Lung (tissue), 12 donors: ENCODE results near the gene IQCB1. TPM values are rescaled to one million over a fixed set of nuclear protein-coding genes. Genes with fewer than 3 reads are reported as not detected.

ENCODE experiments used
- ATAC-seq: fragments of 200-7000 bp; cut with Tn5 transposase; one replicate; pipeline ENCODE4 v1.9.1; 2020; ENCODE audit warnings: moderate number of reproducible peaks; ENCODE audit not compliant: insufficient read depth, low FRiP score
- DNase-seq, 3 donors: peaks; one replicate each; pipeline ENCODE4 v3.0.0-alpha.2; 2013 to 2017
- H3K27ac ChIP-seq, 2 donors: one replicate each; pipeline ENCODE4 v1.5.1; 2013; ENCODE audit warnings: mild to moderate bottlenecking in 2 of 2, moderate library complexity in 2 of 2, control low read depth in 1 of 2, inconsistent platforms in 1 of 2, low read depth in 1 of 2, low read length in 1 of 2
- H3K27me3 ChIP-seq, 3 donors: one replicate each; pipeline ENCODE4 v1.5.1; 2013; ENCODE audit warnings: low read length in 2 of 3; ENCODE audit not compliant: control insufficient read depth in 3 of 3, insufficient read depth in 3 of 3
- H3K36me3 ChIP-seq, 4 donors: one replicate each; pipeline ENCODE4 v1.5.1; 2013; ENCODE audit warnings: low read length in 4 of 4, mild to moderate bottlenecking in 1 of 4, moderate library complexity in 1 of 4; ENCODE audit not compliant: control insufficient read depth in 4 of 4, insufficient read depth in 4 of 4
- H3K4me1 ChIP-seq, 5 donors: one replicate each; pipeline ENCODE4 v1.5.1; 2013; ENCODE audit warnings: low read length in 5 of 5, mild to moderate bottlenecking in 2 of 5, moderate library complexity in 1 of 5; ENCODE audit not compliant: control insufficient read depth in 5 of 5, insufficient read depth in 5 of 5
- H3K4me3 ChIP-seq: one replicate; pipeline ENCODE4 v1.5.1; 2013; ENCODE audit warnings: mild to moderate bottlenecking, control low read depth, moderate library complexity
- H3K9ac ChIP-seq, 2 donors: one replicate each; pipeline ENCODE4 v1.5.1; 2013; ENCODE audit warnings: low read length in 2 of 2, control low read depth in 1 of 2; ENCODE audit not compliant: insufficient read depth in 1 of 2
- H3K9me3 ChIP-seq, 4 donors: one replicate each; pipeline ENCODE4 v1.5.1; 2013; ENCODE audit warnings: low read length in 3 of 4, mild to moderate bottlenecking in 1 of 4, moderate library complexity in 1 of 4; ENCODE audit not compliant: control insufficient read depth in 4 of 4, insufficient read depth in 3 of 4
- CTCF ChIP-seq: IDR thresholded peaks from 2 replicates; pipeline ENCODE4 v1.5.1; 2012; ENCODE audit warnings: mild to moderate bottlenecking; ENCODE audit errors: control extremely low read depth, extremely low read depth
- WGBS, 2 donors: extraction: QIAGEN DNeasy Blood & Tissue Kit; methylation state at CpG; one replicate each; pipeline ENCODE4 v1.1.7; 2013; 5-methylcytosine and 5-hydroxymethylcytosine counted together
- polyA plus RNA-seq, 2 donors: library from polyadenylated mRNA; stranded (reverse); fragments of 200-250 nt; gene quantifications; one replicate each; pipeline ENCODE4 v1.2.1, GENCODE V29; 2013
- total RNA-seq, 2 donors: library from RNA; depleted of rRNA in 1 of 2; stranded (reverse); fragments of >200 nt in 1 of 2; gene quantifications; one replicate each; pipeline ENCODE4 v1.2.1, GENCODE V29; 2014 to 2021
- donor health status: control.
- donor health status: control.
- donor health status: Bipolar disorder and iron deficiency.
- donor health status: healthy.
- donor health status: DM: yes; HTN: yes; CAD: no.

Gene IQCB1
- total and polyA plus RNA-seq, 4 donors: 11.7 to 30.7 (median 15.1) TPM

- no peak for TF ChIP-seq CTCF
- H3K9ac ChIP-seq: no peak overlapping the region
- H3K9me3 ChIP-seq: no peaks in the 10 kb centered on the region
- no peak overlapping the region for H3K27ac ChIP-seq
- ATAC-seq (no peak), DNase-seq (peak in 1 of 3 donors; percentile 9)
- H3K36me3 ChIP-seq: no peaks in the 10 kb centered on the region
- no peaks in the 10 kb centered on the region for H3K4me1 ChIP-seq
- 49 to 70% methylated on average over 5 of the region's 5 CpGs for WGBS, 2 donors
- H3K27me3 ChIP-seq: no peaks in the 10 kb centered on the region
- H3K4me3 ChIP-seq: no peak overlapping the region
These were observed 20.7 kb upstream of the IQCB1 start for GRCh38 chr3:121855555-121855954.

- no peak for DNase-seq
These were observed 17.4 kb upstream of the IQCB1 start for GRCh38 chr3:121852256-121852655.

GRCh38 chr3:121844892-121845291 lies 10.0 kb upstream of the IQCB1 start:
- Histone ChIP-seq H3K27me3 (no peaks in the 10 kb centered on the region), H3K27ac (no peak overlapping the region), H3K9ac (no peak overlapping the region), H3K36me3 (no peaks in the 10 kb centered on the region), H3K9me3 (no peaks in the 10 kb centered on the region), H3K4me1 (no peaks in the 10 kb centered on the region), H3K4me3 (no peak overlapping the region)
- ATAC-seq: no peak
- WGBS, 2 donors: 96 to 97% methylated on average over 7 of the region's 7 CpGs
- no peak for DNase-seq
- TF ChIP-seq CTCF: no peak

More at GRCh38 chr3:121852256-121852655, 17.4 kb upstream of the IQCB1 start:
- ATAC-seq: no peak
- no peak for TF ChIP-seq CTCF
- Histone ChIP-seq H3K9me3 (no peaks in the 10 kb centered on the region), H3K4me1 (no peaks in the 10 kb centered on the region), H3K36me3 (no peaks in the 10 kb centered on the region), H3K4me3 (no peak overlapping the region), H3K27ac (no peak overlapping the region), H3K9ac (no peak overlapping the region), H3K27me3 (no peaks in the 10 kb centered on the region)
- 90 to 92% methylated on average over 2 of the region's 2 CpGs for WGBS, 2 donors

- Histone ChIP-seq H3K36me3 (no peaks in the 10 kb centered on the region), H3K27ac (no peak overlapping the region), H3K9me3 (no peaks in the 10 kb centered on the region), H3K4me3 (no peak overlapping the region), H3K4me1 (peaks cover 0 to 6% (median 0%) of the 10 kb centered on the region in 5 donors), H3K27me3 (peaks cover 0 to 8% (median 0%) of the 10 kb centered on the region in 3 donors), H3K9ac (no peak overlapping the region)
- no peak for TF ChIP-seq CTCF
- DNase-seq (no peak), ATAC-seq (no peak)
- 98 to 99% methylated on average over 20 to 23 of the region's 23 CpGs for WGBS, 2 donors
These were observed 5.1 kb upstream of the IQCB1 start for GRCh38 chr3:121839962-121840361.
